ENCODE results near the gene MEIOSIN.

GRCh38 chr19:45772912-45773311 lies 39.7 kb downstream of the MEIOSIN start:
- TF ChIP-seq CTCF (IDR thresholded peaks at IDR 0.05), result no peak
- no peak for TF ChIP-seq EP300 (IDR thresholded peaks at IDR 0.05)
- no peak for TF ChIP-seq POLR2A (IDR thresholded peaks at IDR 0.05)

Measured in tibial nerve (tissue), 4 donors.